Esophagus squamous epithelium (tissue), 5 donors: ENCODE data around the gene TRIM66. TPM values are rescaled to one million over a fixed set of nuclear protein-coding genes. Genes with fewer than 3 reads are reported as not detected.

Experiments
- DNase-seq: peaks from one replicate; lab custom pipeline; 2025; lab: John Stamatoyannopoulos, UW
- H3K27ac ChIP-seq, 4 donors: fragments of 200-600 bp; sonication (generic); one replicate each; pipeline ENCODE4 v1.5.1; 2016 to 2019; ENCODE audit warnings: mild to moderate bottlenecking in 1 of 4
- H3K27me3 ChIP-seq, 4 donors: fragments of 200-600 bp; sonication (generic); 1 replicate in 3 of 4; 2 replicates in 1 of 4; pipeline versions ENCODE4 v1.5.1 to v1.6.0; 2017 to 2021; ENCODE audit warnings: antibody characterized with exemption in 1 of 4
- H3K36me3 ChIP-seq, 3 donors: fragments of 200-600 bp; sonication (generic); one replicate each; pipeline ENCODE4 v1.5.1; 2016 to 2019
- H3K4me1 ChIP-seq, 3 donors: fragments of 200-600 bp; sonication (generic); one replicate each; pipeline ENCODE4 v1.5.1; 2017 to 2019
- H3K4me3 ChIP-seq, 4 donors: fragments of 200-600 bp; sonication (generic); 1 replicate in 3 of 4; 2 replicates in 1 of 4; pipeline ENCODE4 v1.5.1; 2016 to 2019; ENCODE audit warnings: mild to moderate bottlenecking in 2 of 4, moderate library complexity in 1 of 4
- H3K9me3 ChIP-seq, 3 donors: fragments of 200-600 bp; sonication (generic); one replicate each; pipeline ENCODE4 v1.5.1; 2016 to 2019
- CTCF ChIP-seq, 6 experiments: fragments of 450-650 bp in 4 of 6; fragments of 200-600 bp in 2 of 6; sonication (generic) in 2 of 6; IDR thresholded peaks; one replicate each; pipeline ENCODE4 v1.5.1; 2016 to 2019; ENCODE audit warnings: antibody characterized with exemption in 6 of 6, mild to moderate bottlenecking in 4 of 6, moderate library complexity in 4 of 6
- POLR2A ChIP-seq, 4 donors: fragments of 450-650 bp; IDR thresholded peaks; one replicate each; pipeline ENCODE4 v1.6.1; 2017; ENCODE audit warnings: antibody characterized with exemption in 4 of 4, mild to moderate bottlenecking in 4 of 4, moderate library complexity in 3 of 4
- WGBS, 2 donors: methylation state at CpG; one replicate each; pipeline ENCODE4 v1.1.5; 2018; 5-methylcytosine and 5-hydroxymethylcytosine counted together
- intact Hi-C: fragments of 100-400 bp; cut with DNase I; formaldehyde crosslinking; loops from one replicate; pipeline ENCODE4 v1.15.0; 2022
- total RNA-seq, 4 donors: library from RNA; depleted of rRNA; stranded (reverse); fragments of >200 nt; gene quantifications; one replicate each; pipeline ENCODE4 v1.1.0, GENCODE V29; 2016
- donor health status: DM: yes; HTN: yes; CAD: no.

The TRIM66 gene
- total RNA-seq, 4 donors from 2014 or later = 4.5 to 5.5 (median 4.8) TPM

GRCh38 chr11:8689726-8690255, 7.3 kb upstream of the TRIM66 start:
- TF ChIP-seq CTCF (IDR thresholded peaks at IDR 0.05) = no peak
- no peak for TF ChIP-seq POLR2A (IDR thresholded peaks at IDR 0.05)
- H3K4me1 ChIP-seq = peaks cover 14 to 73% (median 22%) of the 10 kb centered on the region in 3 donors
- H3K4me3 ChIP-seq = peak overlapping the region in 3 of 4 donors; percentile 59 to 80 (median 60)
- WGBS, 2 donors = 53 to 72% methylated on average over 8 of the region's 8 CpGs
- H3K27me3 ChIP-seq = no peaks in the 10 kb centered on the region
- intact Hi-C loops = loop anchor here (10.0 kb wide), 1 partner anchor 125 kb away; a partner anchor contains a TSS
- DNase-seq = no peak
- peak overlapping the region in 3 of 4 donors; percentile 77 to 89 (median 86) for H3K27ac ChIP-seq
- H3K9me3 ChIP-seq = no peaks in the 10 kb centered on the region
- peaks cover 25 to 74% (median 33%) of the 10 kb centered on the region in 3 donors for H3K36me3 ChIP-seq

- H3K4me3 ChIP-seq = peak overlapping the region; percentile 32 to 80 (median 60)
- TF ChIP-seq POLR2A (IDR thresholded peaks at IDR 0.05) (peak in 2 of 4 donors; percentile 31 to 71), CTCF (IDR thresholded peaks at IDR 0.05) (no peak)
- peaks cover 14 to 73% (median 30%) of the 10 kb centered on the region in 3 donors for H3K4me1 ChIP-seq
- DNase-seq = peak; percentile 73
- intact Hi-C loops = no loop called here
- H3K36me3 ChIP-seq = peaks cover 25 to 74% (median 33%) of the 10 kb centered on the region in 3 donors
- H3K27ac ChIP-seq = peak overlapping the region; percentile 77 to 95 (median 88)
- 3 to 7% methylated on average over 17 to 44 of the region's 56 CpGs for WGBS, 2 donors
- no peaks in the 10 kb centered on the region for H3K27me3 ChIP-seq
- no peaks in the 10 kb centered on the region for H3K9me3 ChIP-seq
Observed at GRCh38 chr11:8688414-8689362, 6.2 kb upstream of the TRIM66 start.

- peak overlapping the region in 1 of 4 donors; percentile 37 for H3K27ac ChIP-seq
- H3K4me1 ChIP-seq = peaks cover 14 to 71% (median 33%) of the 10 kb centered on the region in 3 donors
- no peaks in the 10 kb centered on the region for H3K27me3 ChIP-seq
- no peak for DNase-seq
- no peak overlapping the region for H3K4me3 ChIP-seq
- H3K36me3 ChIP-seq = peaks cover 17 to 51% (median 27%) of the 10 kb centered on the region in 3 donors
- intact Hi-C loops = no loop called here
- no peaks in the 10 kb centered on the region for H3K9me3 ChIP-seq
- no peak for TF ChIP-seq POLR2A (IDR thresholded peaks at IDR 0.05)
- TF ChIP-seq CTCF (IDR thresholded peaks at IDR 0.05) = no peak
- 79 to 85% methylated on average over 7 of the region's 7 CpGs for WGBS, 2 donors
Observed at GRCh38 chr11:8686325-8686724, 3.9 kb upstream of the TRIM66 start.

- Histone ChIP-seq H3K4me1 (peaks cover 14 to 72% (median 33%) of the 10 kb centered on the region in 3 donors), H3K4me3 (no peak overlapping the region), H3K27ac (no peak overlapping the region), H3K9me3 (no peaks in the 10 kb centered on the region), H3K36me3 (peaks cover 17 to 46% (median 24%) of the 10 kb centered on the region in 3 donors), H3K27me3 (no peaks in the 10 kb centered on the region)
- no peak for TF ChIP-seq CTCF (IDR thresholded peaks at IDR 0.05)
- no peak for DNase-seq
- 52 to 56% methylated on average over 2 of the region's 2 CpGs for WGBS, 2 donors
- intact Hi-C loops = no loop called here
Observed at GRCh38 chr11:8685820-8686219, 3.4 kb upstream of the TRIM66 start.

- Histone ChIP-seq H3K27ac (peak overlapping the region in 1 of 4 donors; percentile 97), H3K9me3 (no peaks in the 10 kb centered on the region), H3K36me3 (peaks cover 17 to 42% (median 24%) of the 10 kb centered on the region in 3 donors), H3K4me1 (peaks cover 14 to 72% (median 33%) of the 10 kb centered on the region in 3 donors), H3K27me3 (no peaks in the 10 kb centered on the region), H3K4me3 (no peak overlapping the region)
- WGBS, 2 donors = 72 to 80% methylated on average over 6 to 7 of the region's 7 CpGs
- no peak for TF ChIP-seq CTCF (IDR thresholded peaks at IDR 0.05)
- no peak for TF ChIP-seq POLR2A (IDR thresholded peaks at IDR 0.05)
- DNase-seq = no peak
- intact Hi-C loops = no loop called here
Observed at GRCh38 chr11:8685306-8685705, 2.8 kb upstream of the TRIM66 start.
